Memory B cell (primary cell): ENCODE results near the gene BROX.
"Not testable (repeated sequence)": the region's sequence is repeated elsewhere in the genome, so short reads cannot be mapped to it uniquely, and the experiment has no call there.

Experiments
- ATAC-seq: fragments of 150-1000 bp; cut with Tn5 transposase; 2 replicates; pipeline ENCODE4 v1.10.0; 2021; ENCODE audit warnings: low read depth, mild to moderate bottlenecking, moderate library complexity
- DNase-seq, 2 donors: peaks; one replicate each; pipeline ENCODE4 v3.0.0; 2022; ENCODE audit warnings: low spot score in 2 of 2
- H3K27ac Mint-ChIP-seq: one replicate; pipeline ENCODE4 v1.8.0; 2022; ENCODE audit warnings: mild to moderate bottlenecking, moderate library complexity, mixed read lengths
- H3K27me3 Mint-ChIP-seq: one replicate; pipeline ENCODE4 v1.8.0; 2022; ENCODE audit warnings: mixed read lengths
- H3K36me3 Mint-ChIP-seq: one replicate; pipeline ENCODE4 v1.8.0; 2022; ENCODE audit warnings: mild to moderate bottlenecking, mixed read lengths
- H3K4me1 Mint-ChIP-seq: one replicate; pipeline ENCODE4 v1.8.0; 2022; ENCODE audit warnings: mixed read lengths
- H3K4me3 Mint-ChIP-seq: one replicate; pipeline ENCODE4 v1.8.0; 2022; ENCODE audit warnings: mild to moderate bottlenecking, moderate library complexity, mixed read lengths
- H3K9me3 Mint-ChIP-seq: one replicate; pipeline ENCODE4 v1.8.0; 2022; ENCODE audit warnings: mixed read lengths

The BROX gene

GRCh38 chr1:222712253-222713090 lies at the start of gene BROX, which contains the start of gene AIDA:
Gene BROX (plus strand): TSS chr1:222712564. CDS start chr1:222715700, 3,136 bp downstream.
Gene AIDA (minus strand): TSS chr1:222712491. CDS start chr1:222712317, 174 bp downstream.
- Mint-ChIP-seq H3K4me1 (peaks cover 27% of the 10 kb centered on the region), H3K27ac (peak within 1 kb of the TSS; percentile 98), H3K27me3 (no peaks in the 10 kb centered on the region), H3K4me3 (peak within 1 kb of the TSS; percentile 92), H3K9me3 (no peaks in the 10 kb centered on the region), H3K36me3 (peaks cover 11% of the 10 kb centered on the region)
- ATAC-seq = peak; percentile 73
- DNase-seq = peak; percentile 98 to 99

- Mint-ChIP-seq H3K4me3 (no peak overlapping the region), H3K36me3 (peaks cover 23% of the 10 kb centered on the region), H3K27me3 (no peaks in the 10 kb centered on the region), H3K9me3 (no peaks in the 10 kb centered on the region), H3K4me1 (peaks cover 1% of the 10 kb centered on the region), H3K27ac (no peak overlapping the region)
- DNase-seq (no peak), ATAC-seq (no peak)
Measured at GRCh38 chr1:222663431-222663934, 48.9 kb upstream of the BROX start.

GRCh38 chr1:222665964-222666363 lies 46.4 kb upstream of the BROX start:
- H3K4me3 Mint-ChIP-seq = no peak overlapping the region
- DNase-seq (no peak), ATAC-seq (no peak)
- H3K27me3 Mint-ChIP-seq = no peaks in the 10 kb centered on the region
- no peaks in the 10 kb centered on the region for H3K9me3 Mint-ChIP-seq
- H3K4me1 Mint-ChIP-seq = no peaks in the 10 kb centered on the region
- no peak overlapping the region for H3K27ac Mint-ChIP-seq
- H3K36me3 Mint-ChIP-seq = peaks cover 23% of the 10 kb centered on the region

- H3K4me1 Mint-ChIP-seq, H3K27me3 Mint-ChIP-seq, H3K4me3 Mint-ChIP-seq, ATAC-seq, DNase-seq, H3K9me3 Mint-ChIP-seq, H3K27ac Mint-ChIP-seq: not testable (repeated sequence)
- peaks cover 25% of the 10 kb centered on the region for H3K36me3 Mint-ChIP-seq
Measured at GRCh38 chr1:222668184-222668583, 44.2 kb upstream of the BROX start.

- not testable (repeated sequence) for DNase-seq, H3K4me3 Mint-ChIP-seq, H3K27me3 Mint-ChIP-seq, H3K4me1 Mint-ChIP-seq, H3K27ac Mint-ChIP-seq, ATAC-seq, H3K9me3 Mint-ChIP-seq
- H3K36me3 Mint-ChIP-seq = peaks cover 26% of the 10 kb centered on the region
Measured at GRCh38 chr1:222669107-222669506, 43.3 kb upstream of the BROX start.

GRCh38 chr1:222670110-222670509 lies 42.3 kb upstream of the BROX start:
- Mint-ChIP-seq H3K4me3 (no peak overlapping the region), H3K4me1 (no peaks in the 10 kb centered on the region), H3K27me3 (no peaks in the 10 kb centered on the region), H3K27ac (peak overlapping the region; percentile 35), H3K9me3 (no peaks in the 10 kb centered on the region), H3K36me3 (peaks cover 27% of the 10 kb centered on the region)
- ATAC-seq = no peak
- DNase-seq = no peak

- no peak overlapping the region for H3K4me3 Mint-ChIP-seq
Measured at GRCh38 chr1:222680080-222680479, 32.3 kb upstream of the BROX start.

GRCh38 chr1:222691016-222691415 lies 21.3 kb upstream of the BROX start:
- peaks cover 13% of the 10 kb centered on the region for H3K36me3 Mint-ChIP-seq
- ATAC-seq = no peak
- no peak overlapping the region for H3K4me3 Mint-ChIP-seq
- H3K4me1 Mint-ChIP-seq = peaks cover 20% of the 10 kb centered on the region
- no peak for DNase-seq
- H3K27me3 Mint-ChIP-seq = no peaks in the 10 kb centered on the region
- H3K9me3 Mint-ChIP-seq = no peaks in the 10 kb centered on the region
- peak overlapping the region; percentile 22 for H3K27ac Mint-ChIP-seq

More at GRCh38 chr1:222680080-222680479, 32.3 kb upstream of the BROX start:
- H3K27ac Mint-ChIP-seq = no peak overlapping the region
- no peaks in the 10 kb centered on the region for H3K9me3 Mint-ChIP-seq
- no peaks in the 10 kb centered on the region for H3K27me3 Mint-ChIP-seq
- DNase-seq (no peak), ATAC-seq (no peak)
- H3K36me3 Mint-ChIP-seq = peaks cover 14% of the 10 kb centered on the region
- H3K4me1 Mint-ChIP-seq = no peaks in the 10 kb centered on the region

- no peak for ATAC-seq
- no peak overlapping the region for H3K4me3 Mint-ChIP-seq
- no peaks in the 10 kb centered on the region for H3K9me3 Mint-ChIP-seq
- H3K36me3 Mint-ChIP-seq = peaks cover 8% of the 10 kb centered on the region
- no peak for DNase-seq
- H3K27me3 Mint-ChIP-seq = no peaks in the 10 kb centered on the region
- H3K27ac Mint-ChIP-seq = peak overlapping the region; percentile 81
- peaks cover 24% of the 10 kb centered on the region for H3K4me1 Mint-ChIP-seq
Measured at GRCh38 chr1:222694927-222695326, 17.4 kb upstream of the BROX start.

- Mint-ChIP-seq H3K36me3 (peaks cover 5% of the 10 kb centered on the region), H3K9me3 (no peaks in the 10 kb centered on the region), H3K4me1 (peaks cover 20% of the 10 kb centered on the region), H3K27me3 (no peaks in the 10 kb centered on the region), H3K4me3 (no peak overlapping the region), H3K27ac (no peak overlapping the region)
- DNase-seq = no peak
- no peak for ATAC-seq
Measured at GRCh38 chr1:222696741-222697140, 15.6 kb upstream of the BROX start.

- no peak overlapping the region for H3K4me3 Mint-ChIP-seq
- peaks cover 20% of the 10 kb centered on the region for H3K4me1 Mint-ChIP-seq
- DNase-seq (no peak), ATAC-seq (no peak)
- no peaks in the 10 kb centered on the region for H3K9me3 Mint-ChIP-seq
- peaks cover 5% of the 10 kb centered on the region for H3K36me3 Mint-ChIP-seq
- H3K27me3 Mint-ChIP-seq = no peaks in the 10 kb centered on the region
- peak overlapping the region; percentile 42 for H3K27ac Mint-ChIP-seq
Measured at GRCh38 chr1:222697203-222697602, 15.2 kb upstream of the BROX start.

- ATAC-seq (no peak), DNase-seq (no peak)
- H3K27ac Mint-ChIP-seq = peak overlapping the region; percentile 42
- H3K9me3 Mint-ChIP-seq = no peaks in the 10 kb centered on the region
- H3K36me3 Mint-ChIP-seq = peaks cover 6% of the 10 kb centered on the region
- no peaks in the 10 kb centered on the region for H3K27me3 Mint-ChIP-seq
- no peak overlapping the region for H3K4me3 Mint-ChIP-seq
- H3K4me1 Mint-ChIP-seq = peaks cover 20% of the 10 kb centered on the region
Measured at GRCh38 chr1:222697826-222698225, 14.5 kb upstream of the BROX start.

- Mint-ChIP-seq H3K4me3 (no peak overlapping the region), H3K27ac (peak overlapping the region; percentile 54), H3K9me3 (peaks cover 4% of the 10 kb centered on the region), H3K4me1 (peaks cover 20% of the 10 kb centered on the region), H3K27me3 (no peaks in the 10 kb centered on the region), H3K36me3 (peaks cover 19% of the 10 kb centered on the region)
- ATAC-seq (no peak), DNase-seq (no peak)
Measured at GRCh38 chr1:222702210-222702609, 10.2 kb upstream of the BROX start.

- Mint-ChIP-seq H3K27me3 (no peaks in the 10 kb centered on the region), H3K36me3 (peaks cover 17% of the 10 kb centered on the region), H3K27ac (peak overlapping the region; percentile 59), H3K4me1 (peaks cover 24% of the 10 kb centered on the region), H3K9me3 (peaks cover 4% of the 10 kb centered on the region), H3K4me3 (no peak overlapping the region)
- ATAC-seq (no peak), DNase-seq (no peak)
Measured at GRCh38 chr1:222704260-222704659, 8.1 kb upstream of the BROX start.
